Measurements from ENCODE around the gene NFXL1.

The NFXL1 gene

GRCh38 chr4:47863486-47863885 is 50.9 kb downstream of the NFXL1 start:
- Histone ChIP-seq H3K79me2 (ENCODE audit: insufficient read depth, low read length) (no peaks in the 10 kb centered on the region), H2AFZ (ENCODE audit: low read length) (no peak overlapping the region), H3K4me3 (ENCODE audit: low read length, poor library complexity, severe bottlenecking) (no peak overlapping the region), H3K9me3 (ENCODE audit: insufficient read depth, low read depth, low read length) (no peaks in the 10 kb centered on the region), H3K4me1 (ENCODE audit: insufficient read depth, low read length, poor library complexity, severe bottlenecking) (no peaks in the 10 kb centered on the region), H3K36me3 (ENCODE audit: insufficient read depth, low read length) (peaks cover 24% of the 10 kb centered on the region; the same call in 1 of the 2 replicates), H3F3A (ENCODE audit: low read depth) (no peaks in the 10 kb centered on the region), H3K9me2 (replicated peaks; ENCODE audit: low read depth, low read length) (no peaks in the 10 kb centered on the region), H4K20me1 (ENCODE audit: insufficient read depth, low read length, poor library complexity, severe bottlenecking) (no peaks in the 10 kb centered on the region), H3K9ac (ENCODE audit: low read depth, low read length, poor library complexity, severe bottlenecking) (no peak overlapping the region), H3K27me3 (ENCODE audit: insufficient read depth, low read length, poor library complexity, severe bottlenecking) (no peaks in the 10 kb centered on the region), H3K4me2 (ENCODE audit: low read depth, low read length, poor library complexity, severe bottlenecking) (no peak overlapping the region)
- no peak for TF ChIP-seq EZH2phosphoT487 (IDR thresholded peaks at IDR 0.05; ENCODE audit: borderline replicate concordance)
- TF ChIP-seq, protein P1, sequence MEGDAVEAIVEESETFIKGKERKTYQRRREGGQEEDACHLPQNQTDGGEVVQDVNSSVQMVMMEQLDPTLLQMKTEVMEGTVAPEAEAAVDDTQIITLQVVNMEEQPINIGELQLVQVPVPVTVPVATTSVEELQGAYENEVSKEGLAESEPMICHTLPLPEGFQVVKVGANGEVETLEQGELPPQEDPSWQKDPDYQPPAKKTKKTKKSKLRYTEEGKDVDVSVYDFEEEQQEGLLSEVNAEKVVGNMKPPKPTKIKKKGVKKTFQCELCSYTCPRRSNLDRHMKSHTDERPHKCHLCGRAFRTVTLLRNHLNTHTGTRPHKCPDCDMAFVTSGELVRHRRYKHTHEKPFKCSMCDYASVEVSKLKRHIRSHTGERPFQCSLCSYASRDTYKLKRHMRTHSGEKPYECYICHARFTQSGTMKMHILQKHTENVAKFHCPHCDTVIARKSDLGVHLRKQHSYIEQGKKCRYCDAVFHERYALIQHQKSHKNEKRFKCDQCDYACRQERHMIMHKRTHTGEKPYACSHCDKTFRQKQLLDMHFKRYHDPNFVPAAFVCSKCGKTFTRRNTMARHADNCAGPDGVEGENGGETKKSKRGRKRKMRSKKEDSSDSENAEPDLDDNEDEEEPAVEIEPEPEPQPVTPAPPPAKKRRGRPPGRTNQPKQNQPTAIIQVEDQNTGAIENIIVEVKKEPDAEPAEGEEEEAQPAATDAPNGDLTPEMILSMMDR (conservative IDR thresholded peaks at IDR 0.05; ENCODE audit: low read length), result no peak

- Histone ChIP-seq H3K9me2 (replicated peaks; ENCODE audit: low read depth, low read length) (no peaks in the 10 kb centered on the region), H3F3A (ENCODE audit: low read depth) (no peaks in the 10 kb centered on the region), H3K4me3 (ENCODE audit: low read length, poor library complexity, severe bottlenecking) (no peak overlapping the region), H4K20me1 (ENCODE audit: insufficient read depth, low read length, poor library complexity, severe bottlenecking) (no peaks in the 10 kb centered on the region), H2AFZ (ENCODE audit: low read length) (no peak overlapping the region), H3K27me3 (ENCODE audit: insufficient read depth, low read length, poor library complexity, severe bottlenecking) (no peaks in the 10 kb centered on the region), H3K4me2 (ENCODE audit: low read depth, low read length, poor library complexity, severe bottlenecking) (no peak overlapping the region), H3K36me3 (ENCODE audit: insufficient read depth, low read length) (peaks cover 20% of the 10 kb centered on the region; the same call in 1 of the 2 replicates), H3K9me3 (ENCODE audit: insufficient read depth, low read depth, low read length) (no peaks in the 10 kb centered on the region), H3K4me1 (ENCODE audit: insufficient read depth, low read length, poor library complexity, severe bottlenecking) (no peaks in the 10 kb centered on the region), H3K79me2 (ENCODE audit: insufficient read depth, low read length) (no peaks in the 10 kb centered on the region), H3K9ac (ENCODE audit: low read depth, low read length, poor library complexity, severe bottlenecking) (no peak overlapping the region)
- TF ChIP-seq, protein P1 (conservative IDR thresholded peaks at IDR 0.05; ENCODE audit: low read length), result no peak
- no peak for TF ChIP-seq EZH2phosphoT487 (IDR thresholded peaks at IDR 0.05; ENCODE audit: borderline replicate concordance)
Measured at GRCh38 chr4:47862297-47862696, 52.1 kb downstream of the NFXL1 start.

GRCh38 chr4:47860305-47860704 is 54.1 kb downstream of the NFXL1 start:
- H3K27me3 ChIP-seq (ENCODE audit: insufficient read depth, low read length, poor library complexity, severe bottlenecking), result no peaks in the 10 kb centered on the region
- H2AFZ ChIP-seq (ENCODE audit: low read length), result no peak overlapping the region
- no peaks in the 10 kb centered on the region for H3K4me1 ChIP-seq (ENCODE audit: insufficient read depth, low read length, poor library complexity, severe bottlenecking)
- TF ChIP-seq, protein P1 (conservative IDR thresholded peaks at IDR 0.05; ENCODE audit: low read length), result no peak
- TF ChIP-seq EZH2phosphoT487 (IDR thresholded peaks at IDR 0.05; ENCODE audit: borderline replicate concordance), result no peak
- no peaks in the 10 kb centered on the region for H3K9me3 ChIP-seq (ENCODE audit: insufficient read depth, low read depth, low read length)
- no peaks in the 10 kb centered on the region for H3K79me2 ChIP-seq (ENCODE audit: insufficient read depth, low read length)
- no peaks in the 10 kb centered on the region for H4K20me1 ChIP-seq (ENCODE audit: insufficient read depth, low read length, poor library complexity, severe bottlenecking)
- H3F3A ChIP-seq (ENCODE audit: low read depth), result no peaks in the 10 kb centered on the region
- H3K9ac ChIP-seq (ENCODE audit: low read depth, low read length, poor library complexity, severe bottlenecking), result no peak overlapping the region
- H3K4me3 ChIP-seq (ENCODE audit: low read length, poor library complexity, severe bottlenecking), result no peak overlapping the region
- H3K4me2 ChIP-seq (ENCODE audit: low read depth, low read length, poor library complexity, severe bottlenecking), result no peak overlapping the region
- H3K9me2 ChIP-seq (replicated peaks; ENCODE audit: low read depth, low read length), result no peaks in the 10 kb centered on the region
- H3K36me3 ChIP-seq (ENCODE audit: insufficient read depth, low read length), result peaks cover 14% of the 10 kb centered on the region; the same call in 1 of the 2 replicates

Measured in Loucy (cell line).